ENCODE results near the gene C11orf65.

Gene C11orf65

DNA sequence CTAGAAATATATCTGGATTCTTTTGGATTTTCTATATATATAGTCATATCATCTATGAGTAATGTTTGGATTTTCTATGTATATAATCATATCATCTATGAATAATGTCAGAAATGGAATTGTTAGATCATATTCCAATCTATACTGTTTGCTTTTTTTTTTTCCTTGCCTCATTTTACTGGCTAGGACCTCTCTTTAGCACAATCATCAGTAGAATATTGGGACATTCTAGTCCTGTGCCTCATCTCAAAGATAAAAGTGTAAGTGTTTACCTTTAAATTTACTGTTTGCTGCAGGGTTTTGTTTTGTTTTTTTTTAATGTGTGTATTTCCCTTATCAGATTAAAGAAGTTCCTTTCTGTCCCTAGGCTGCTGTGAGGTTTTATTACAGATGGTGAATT is 97.0 kb downstream of the C11orf65 start:
- TF ChIP-seq, protein P1, sequence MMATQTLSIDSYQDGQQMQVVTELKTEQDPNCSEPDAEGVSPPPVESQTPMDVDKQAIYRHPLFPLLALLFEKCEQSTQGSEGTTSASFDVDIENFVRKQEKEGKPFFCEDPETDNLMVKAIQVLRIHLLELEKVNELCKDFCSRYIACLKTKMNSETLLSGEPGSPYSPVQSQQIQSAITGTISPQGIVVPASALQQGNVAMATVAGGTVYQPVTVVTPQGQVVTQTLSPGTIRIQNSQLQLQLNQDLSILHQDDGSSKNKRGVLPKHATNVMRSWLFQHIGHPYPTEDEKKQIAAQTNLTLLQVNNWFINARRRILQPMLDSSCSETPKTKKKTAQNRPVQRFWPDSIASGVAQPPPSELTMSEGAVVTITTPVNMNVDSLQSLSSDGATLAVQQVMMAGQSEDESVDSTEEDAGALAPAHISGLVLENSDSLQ (IDR thresholded peaks at IDR 0.05), result no peak
- TF ChIP-seq ZNF384 (IDR thresholded peaks at IDR 0.05) (no peak), FOXM1 (IDR thresholded peaks at IDR 0.05; ENCODE audit: borderline replicate concordance) (no peak), CTBP1 (IDR thresholded peaks at IDR 0.05; ENCODE audit: borderline replicate concordance) (no peak)
- no peak for DNase-seq (ENCODE audit: extremely low spot score)
- POLR2A ChIA-PET, result no interaction called here
- CTCF ChIA-PET, result no interaction called here

DNA sequence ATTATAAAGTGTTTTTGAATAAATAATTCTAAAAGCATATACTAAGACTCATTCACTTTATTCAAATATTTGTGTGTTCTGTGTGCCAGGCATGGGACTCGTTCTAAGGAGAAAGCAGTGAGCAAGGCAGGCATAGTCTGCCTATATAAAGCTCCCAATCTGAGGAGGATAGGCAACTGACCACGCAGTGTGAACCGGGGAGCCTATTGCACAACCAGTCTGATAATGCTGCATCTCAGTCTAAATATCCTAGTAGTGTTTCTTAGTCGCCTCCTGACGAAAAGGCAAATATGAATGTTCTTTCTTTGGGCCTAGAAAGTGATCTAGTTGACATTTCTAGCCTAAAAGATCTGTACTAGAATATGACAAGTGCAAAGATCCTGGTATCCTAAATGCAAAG is 98.3 kb downstream of the C11orf65 start:
- POLR2A ChIA-PET, result no interaction called here
- no peak for TF ChIP-seq FOXK2 (IDR thresholded peaks at IDR 0.05)
- no peak for TF ChIP-seq SP1 (IDR thresholded peaks at IDR 0.05)
- no peak for TF ChIP-seq CTBP1 (IDR thresholded peaks at IDR 0.05; ENCODE audit: borderline replicate concordance)
- TF ChIP-seq ARNT (IDR thresholded peaks at IDR 0.05), result no peak
- TF ChIP-seq NFRKB (IDR thresholded peaks at IDR 0.05), result no peak
- no peak for TF ChIP-seq TARDBP (IDR thresholded peaks at IDR 0.05)
- no peak for TF ChIP-seq L3MBTL2 (conservative IDR thresholded peaks at IDR 0.05)
- no peak for TF ChIP-seq FOXA1 (IDR thresholded peaks at IDR 0.05)
- TF ChIP-seq, protein P1 (IDR thresholded peaks at IDR 0.05), result no peak
- TF ChIP-seq FOXM1 (IDR thresholded peaks at IDR 0.05; ENCODE audit: borderline replicate concordance), result no peak
- no peak for TF ChIP-seq SUZ12 (IDR thresholded peaks at IDR 0.05)
- no peak for TF ChIP-seq ELF4 (IDR thresholded peaks at IDR 0.05)
- no peak for TF ChIP-seq LEF1 (IDR thresholded peaks at IDR 0.05; ENCODE audit: borderline replicate concordance)
- no peak for TF ChIP-seq BHLHE40 (IDR thresholded peaks at IDR 0.05; ENCODE audit: borderline replicate concordance)
- no peak for TF ChIP-seq ZNF384 (IDR thresholded peaks at IDR 0.05)
- TF ChIP-seq HDGF (IDR thresholded peaks at IDR 0.05; ENCODE audit: borderline replicate concordance), result no peak
- no peak for DNase-seq (ENCODE audit: extremely low spot score)
- CTCF ChIA-PET, result no interaction called here

DNA sequence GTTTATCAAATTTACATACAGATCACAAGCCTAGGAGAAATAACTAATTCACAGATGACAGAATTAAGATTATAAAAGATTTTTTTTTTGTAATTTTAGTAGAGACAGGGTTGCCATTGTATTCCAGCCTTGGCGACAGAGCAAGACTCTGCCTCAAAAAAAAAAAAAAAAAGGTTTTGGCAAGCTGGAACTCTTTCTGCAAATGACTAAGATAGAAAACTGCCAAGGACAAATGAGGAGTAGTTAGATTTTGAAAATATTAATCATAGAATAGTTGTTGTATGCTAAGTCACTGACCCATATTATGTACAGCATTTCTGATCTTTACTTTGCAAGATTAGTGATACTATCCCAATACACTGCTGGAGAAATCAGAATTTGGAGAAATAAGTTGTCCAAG is 99.2 kb downstream of the C11orf65 start:
- TF ChIP-seq L3MBTL2 (conservative IDR thresholded peaks at IDR 0.05) (no peak), BHLHE40 (IDR thresholded peaks at IDR 0.05; ENCODE audit: borderline replicate concordance) (no peak), FOXM1 (IDR thresholded peaks at IDR 0.05; ENCODE audit: borderline replicate concordance) (no peak), CTBP1 (IDR thresholded peaks at IDR 0.05; ENCODE audit: borderline replicate concordance) (no peak), FOXK2 (IDR thresholded peaks at IDR 0.05) (no peak), HDGF (IDR thresholded peaks at IDR 0.05; ENCODE audit: borderline replicate concordance) (no peak), ELF4 (IDR thresholded peaks at IDR 0.05) (no peak), FOXA1 (IDR thresholded peaks at IDR 0.05) (no peak), SUZ12 (IDR thresholded peaks at IDR 0.05) (no peak), ZNF384 (IDR thresholded peaks at IDR 0.05) (no peak), SP1 (IDR thresholded peaks at IDR 0.05) (no peak), ARNT (IDR thresholded peaks at IDR 0.05) (no peak), LEF1 (IDR thresholded peaks at IDR 0.05; ENCODE audit: borderline replicate concordance) (no peak), TARDBP (IDR thresholded peaks at IDR 0.05) (no peak)
- TF ChIP-seq, protein P1 (IDR thresholded peaks at IDR 0.05), result no peak
- ChIA-PET CTCF (no interaction called here), POLR2A (no interaction called here)
- no peak for DNase-seq (ENCODE audit: extremely low spot score)

DNA sequence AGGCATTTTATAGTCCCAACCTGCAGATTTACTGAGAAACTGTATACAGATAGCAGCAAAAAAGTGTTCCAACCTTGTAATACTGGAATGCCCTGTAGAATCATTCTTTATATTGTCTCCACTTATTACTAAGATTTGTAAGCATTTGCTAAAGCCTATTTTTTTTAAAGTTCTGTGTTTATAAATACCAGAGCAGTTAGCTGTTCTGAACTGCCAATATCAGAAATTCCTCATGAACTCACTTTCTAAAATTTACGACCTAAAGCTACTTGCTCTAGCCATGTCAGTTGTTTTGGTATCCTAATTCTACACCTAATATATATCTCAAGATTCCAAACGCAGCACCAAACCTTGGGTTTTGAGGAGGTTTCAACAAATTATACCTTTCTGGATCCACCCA is 103.2 kb downstream of the C11orf65 start:
- ChIA-PET CTCF (interaction anchor here (1.4 kb wide), 1 partner anchor 246 kb away, joined by 3 read pairs; no protein-coding TSS in a partner anchor), POLR2A (no interaction called here)
- no peak for TF ChIP-seq ZNF384 (IDR thresholded peaks at IDR 0.05)
- no peak for DNase-seq (ENCODE audit: extremely low spot score)

DNA sequence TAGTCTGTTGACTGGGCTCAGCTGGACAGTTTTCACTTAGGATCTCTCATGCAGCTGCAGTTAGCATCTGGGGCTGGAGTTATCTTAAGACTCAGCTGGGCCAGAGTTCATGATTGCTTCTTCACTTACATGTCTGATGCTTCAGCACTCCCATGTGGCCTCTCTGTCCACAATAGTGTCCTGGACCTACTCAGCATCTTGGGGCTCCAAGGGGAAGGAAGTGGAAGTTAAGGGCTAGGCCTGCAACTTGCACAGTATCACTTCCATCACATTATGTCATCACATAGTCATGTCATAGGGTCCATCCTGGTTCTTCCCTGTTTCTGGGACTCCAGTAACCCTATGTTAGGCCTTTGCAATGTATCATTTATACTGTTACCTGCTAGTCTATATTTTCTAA is 115.9 kb downstream of the C11orf65 start:
- TF ChIP-seq ZNF384 (IDR thresholded peaks at IDR 0.05) (no peak), FOXK2 (IDR thresholded peaks at IDR 0.05) (no peak), FOXA1 (IDR thresholded peaks at IDR 0.05) (no peak), BHLHE40 (IDR thresholded peaks at IDR 0.05; ENCODE audit: borderline replicate concordance) (no peak), HDGF (IDR thresholded peaks at IDR 0.05; ENCODE audit: borderline replicate concordance) (no peak), L3MBTL2 (conservative IDR thresholded peaks at IDR 0.05) (no peak), SUZ12 (IDR thresholded peaks at IDR 0.05) (no peak), ELF4 (IDR thresholded peaks at IDR 0.05) (no peak), LEF1 (IDR thresholded peaks at IDR 0.05; ENCODE audit: borderline replicate concordance) (no peak), NFRKB (IDR thresholded peaks at IDR 0.05) (no peak), ARNT (IDR thresholded peaks at IDR 0.05) (no peak), TARDBP (IDR thresholded peaks at IDR 0.05) (no peak), FOXM1 (IDR thresholded peaks at IDR 0.05; ENCODE audit: borderline replicate concordance) (no peak), SP1 (IDR thresholded peaks at IDR 0.05) (no peak), CTBP1 (IDR thresholded peaks at IDR 0.05; ENCODE audit: borderline replicate concordance) (no peak)
- TF ChIP-seq, protein P1 (IDR thresholded peaks at IDR 0.05), result no peak
- no peak for DNase-seq (ENCODE audit: extremely low spot score)
- CTCF ChIA-PET, result interaction anchor here (0.6 kb wide), 1 partner anchor 283 kb away, joined by 3 read pairs; no protein-coding TSS in a partner anchor
- POLR2A ChIA-PET, result no interaction called here

DNA sequence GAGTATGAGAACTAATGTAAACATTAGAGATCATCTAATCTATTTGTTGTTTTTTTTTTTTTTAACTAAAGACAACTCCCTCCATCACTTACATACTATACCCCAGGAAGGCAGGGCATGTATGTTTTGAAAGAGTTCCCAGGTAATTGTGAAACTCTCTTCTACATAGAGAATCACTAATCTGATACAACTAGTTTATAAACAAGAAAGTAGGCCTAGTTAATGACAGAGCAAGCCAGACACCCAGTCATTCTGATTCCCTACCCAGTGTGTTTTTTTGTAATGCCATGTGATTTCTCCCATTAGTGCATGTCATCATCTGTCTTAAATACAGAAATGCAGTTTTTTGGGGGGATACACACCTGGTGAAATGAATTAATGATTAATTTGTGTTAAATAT is 120.9 kb downstream of the C11orf65 start:
- ChIA-PET CTCF (no interaction called here), POLR2A (no interaction called here)
- DNase-seq (ENCODE audit: extremely low spot score), result no peak
- TF ChIP-seq, protein P1 (IDR thresholded peaks at IDR 0.05), result no peak
- TF ChIP-seq ARNT (IDR thresholded peaks at IDR 0.05), result no peak
- no peak for TF ChIP-seq LEF1 (IDR thresholded peaks at IDR 0.05; ENCODE audit: borderline replicate concordance)
- no peak for TF ChIP-seq ZNF384 (IDR thresholded peaks at IDR 0.05)
- TF ChIP-seq FOXM1 (IDR thresholded peaks at IDR 0.05; ENCODE audit: borderline replicate concordance), result no peak
- no peak for TF ChIP-seq FOXK2 (IDR thresholded peaks at IDR 0.05)
- TF ChIP-seq HDGF (IDR thresholded peaks at IDR 0.05; ENCODE audit: borderline replicate concordance), result no peak
- no peak for TF ChIP-seq ELF4 (IDR thresholded peaks at IDR 0.05)
- no peak for TF ChIP-seq CTBP1 (IDR thresholded peaks at IDR 0.05; ENCODE audit: borderline replicate concordance)
- TF ChIP-seq SP1 (IDR thresholded peaks at IDR 0.05), result no peak
